Vagina (tissue), 2 donors: ENCODE results near the gene LZIC.

Experiments used
- POLR2A ChIP-seq, 2 donors: fragments of 450-650 bp; IDR thresholded peaks; one replicate each; pipeline ENCODE4 v1.6.1; 2017; ENCODE audit warnings: antibody characterized with exemption in 2 of 2, mild to moderate bottlenecking in 2 of 2, moderate library complexity in 2 of 2
- POLR2AphosphoS5 ChIP-seq, 2 donors: sonication (generic); formaldehyde crosslinking; IDR thresholded peaks; one replicate each; pipeline ENCODE4 v1.9.0; 2017; ENCODE audit warnings: antibody characterized with exemption in 2 of 2, mild to moderate bottlenecking in 2 of 2, low read depth in 1 of 2; ENCODE audit not compliant: insufficient read depth in 1 of 2
- TF ChIP-seq, protein P1 (sequence below), 3 experiments: fragments of 450-650 bp in 2 of 3; fragments of 200-600 bp in 1 of 3; sonication (generic) in 1 of 3; IDR thresholded peaks; one replicate each; pipeline ENCODE4 v1.5.1; 2017 to 2019; ENCODE audit warnings: antibody characterized with exemption in 3 of 3, mild to moderate bottlenecking in 2 of 3, moderate library complexity in 2 of 3

DNA sequence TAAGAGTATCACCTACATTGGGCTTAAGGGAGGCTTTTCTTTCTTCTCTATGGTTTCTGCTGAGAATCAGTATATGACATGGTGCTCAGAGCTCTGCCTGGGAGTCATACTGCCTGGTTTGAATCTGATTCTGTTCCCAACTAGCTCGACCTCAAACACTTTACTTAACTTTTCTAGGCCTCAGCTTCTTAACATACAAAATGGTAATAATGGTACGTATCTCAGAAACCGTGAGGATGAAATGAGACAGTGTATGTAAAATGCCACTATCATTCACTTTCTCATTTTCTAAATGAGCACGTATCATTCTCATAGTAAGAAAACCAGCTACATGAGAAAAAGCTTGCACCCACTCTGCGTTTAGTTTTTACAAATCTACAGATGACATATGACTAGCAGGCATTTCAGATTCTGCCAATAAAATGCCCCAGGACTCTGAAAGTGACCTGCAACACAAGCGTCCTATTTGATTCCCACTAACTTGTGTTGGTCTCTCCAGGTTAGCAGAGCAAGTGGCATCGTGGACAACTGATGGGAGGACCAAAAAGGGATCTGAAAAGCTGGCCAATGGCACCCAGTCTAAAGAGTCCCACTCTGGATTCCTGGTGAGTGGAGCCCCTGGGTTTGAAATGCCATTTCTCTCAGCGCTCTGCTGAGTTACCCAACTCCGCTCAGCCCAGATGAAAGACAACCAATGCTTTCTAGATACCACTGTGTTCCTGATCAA is 39.2 kb downstream of the LZIC start:
- TF ChIP-seq, protein P1, sequence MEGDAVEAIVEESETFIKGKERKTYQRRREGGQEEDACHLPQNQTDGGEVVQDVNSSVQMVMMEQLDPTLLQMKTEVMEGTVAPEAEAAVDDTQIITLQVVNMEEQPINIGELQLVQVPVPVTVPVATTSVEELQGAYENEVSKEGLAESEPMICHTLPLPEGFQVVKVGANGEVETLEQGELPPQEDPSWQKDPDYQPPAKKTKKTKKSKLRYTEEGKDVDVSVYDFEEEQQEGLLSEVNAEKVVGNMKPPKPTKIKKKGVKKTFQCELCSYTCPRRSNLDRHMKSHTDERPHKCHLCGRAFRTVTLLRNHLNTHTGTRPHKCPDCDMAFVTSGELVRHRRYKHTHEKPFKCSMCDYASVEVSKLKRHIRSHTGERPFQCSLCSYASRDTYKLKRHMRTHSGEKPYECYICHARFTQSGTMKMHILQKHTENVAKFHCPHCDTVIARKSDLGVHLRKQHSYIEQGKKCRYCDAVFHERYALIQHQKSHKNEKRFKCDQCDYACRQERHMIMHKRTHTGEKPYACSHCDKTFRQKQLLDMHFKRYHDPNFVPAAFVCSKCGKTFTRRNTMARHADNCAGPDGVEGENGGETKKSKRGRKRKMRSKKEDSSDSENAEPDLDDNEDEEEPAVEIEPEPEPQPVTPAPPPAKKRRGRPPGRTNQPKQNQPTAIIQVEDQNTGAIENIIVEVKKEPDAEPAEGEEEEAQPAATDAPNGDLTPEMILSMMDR (IDR thresholded peaks at IDR 0.05), result no peak
- TF ChIP-seq POLR2AphosphoS5 (IDR thresholded peaks at IDR 0.05; ENCODE audit: insufficient read depth in 1 of 2, low read depth in 1 of 2) (no peak), POLR2A (IDR thresholded peaks at IDR 0.05) (no peak)
